Vagina (tissue), 2 donors: Measurements from ENCODE around the gene LHFPL5. TPM values are rescaled to one million over a fixed set of nuclear protein-coding genes. Genes with fewer than 3 reads are reported as not detected.
A peak's percentile ranks its signal among the peaks of the same experiment; 100 is the strongest.

Experiments
- DNase-seq, 2 donors: peaks; one replicate each; pipeline ENCODE4 v3.0.0-alpha.2; 2017; ENCODE audit errors: extremely low spot score in 2 of 2
- H3K27ac ChIP-seq: fragments of 200-600 bp; sonication (generic); one replicate; pipeline ENCODE4 v1.5.1; 2019
- H3K27me3 ChIP-seq: fragments of 200-600 bp; sonication (generic); one replicate; pipeline ENCODE4 v1.5.1; 2019
- H3K36me3 ChIP-seq, 2 donors: fragments of 200-600 bp; sonication (generic); one replicate each; pipeline ENCODE4 v1.5.1; 2017 to 2019
- H3K4me1 ChIP-seq: fragments of 200-600 bp; sonication (generic); one replicate; pipeline ENCODE4 v1.5.1; 2019
- H3K4me3 ChIP-seq, 2 donors: fragments of 200-600 bp; sonication (generic); 1 replicate in 1 of 2; 2 replicates in 1 of 2; pipeline ENCODE4 v1.5.1; 2016 to 2019
- H3K9me3 ChIP-seq: fragments of 200-600 bp; sonication (generic); one replicate; pipeline ENCODE4 v1.5.1; 2019
- POLR2A ChIP-seq, 2 donors: fragments of 450-650 bp; IDR thresholded peaks; one replicate each; pipeline ENCODE4 v1.6.1; 2017; ENCODE audit warnings: antibody characterized with exemption in 2 of 2, mild to moderate bottlenecking in 2 of 2, moderate library complexity in 2 of 2
- POLR2AphosphoS5 ChIP-seq, 2 donors: sonication (generic); formaldehyde crosslinking; IDR thresholded peaks; one replicate each; pipeline ENCODE4 v1.9.0; 2017; ENCODE audit warnings: antibody characterized with exemption in 2 of 2, mild to moderate bottlenecking in 2 of 2, low read depth in 1 of 2; ENCODE audit not compliant: insufficient read depth in 1 of 2
- intact Hi-C: fragments of 100-400 bp; cut with DNase I; formaldehyde crosslinking; loops from one replicate; pipeline ENCODE4 v1.15.1; 2023
- total RNA-seq: library from RNA; depleted of rRNA; stranded (reverse); fragments of >200 nt; gene quantifications from one replicate; pipeline ENCODE4 v1.2.3, GENCODE V29; 2016
- TF ChIP-seq, protein P1 (sequence below), 3 experiments: fragments of 450-650 bp in 2 of 3; fragments of 200-600 bp in 1 of 3; sonication (generic) in 1 of 3; IDR thresholded peaks; one replicate each; pipeline ENCODE4 v1.5.1; 2017 to 2019; ENCODE audit warnings: antibody characterized with exemption in 3 of 3, mild to moderate bottlenecking in 2 of 3, moderate library complexity in 2 of 3

The LHFPL5 gene
- total RNA-seq, 1 donor from 2014 or later = not detected

DNA sequence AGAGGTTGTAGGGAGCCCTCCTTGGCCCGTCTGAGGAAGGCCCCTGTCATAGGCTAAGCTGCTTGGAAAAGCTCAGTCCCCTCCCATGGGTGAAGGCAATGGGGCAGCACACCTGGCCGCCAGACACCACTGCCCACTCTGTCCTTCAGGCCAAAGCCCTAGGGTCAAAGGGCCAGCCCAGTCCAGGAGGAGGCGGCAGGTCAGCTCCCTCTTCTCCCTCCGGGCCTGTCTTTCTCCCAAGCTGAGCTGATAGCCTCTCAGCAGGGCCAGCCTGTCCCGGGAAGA lies 33.9 kb upstream of the LHFPL5 start:
- Histone ChIP-seq H3K27me3 (no peaks in the 10 kb centered on the region), H3K9me3 (no peaks in the 10 kb centered on the region), H3K27ac (no peak overlapping the region), H3K4me1 (peaks cover 1% of the 10 kb centered on the region), H3K36me3 (no peaks in the 10 kb centered on the region), H3K4me3 (no peak overlapping the region)
- TF ChIP-seq POLR2AphosphoS5 (IDR thresholded peaks at IDR 0.05; ENCODE audit: insufficient read depth in 1 of 2, low read depth in 1 of 2) (no peak), POLR2A (IDR thresholded peaks at IDR 0.05) (no peak)
- TF ChIP-seq, protein P1, sequence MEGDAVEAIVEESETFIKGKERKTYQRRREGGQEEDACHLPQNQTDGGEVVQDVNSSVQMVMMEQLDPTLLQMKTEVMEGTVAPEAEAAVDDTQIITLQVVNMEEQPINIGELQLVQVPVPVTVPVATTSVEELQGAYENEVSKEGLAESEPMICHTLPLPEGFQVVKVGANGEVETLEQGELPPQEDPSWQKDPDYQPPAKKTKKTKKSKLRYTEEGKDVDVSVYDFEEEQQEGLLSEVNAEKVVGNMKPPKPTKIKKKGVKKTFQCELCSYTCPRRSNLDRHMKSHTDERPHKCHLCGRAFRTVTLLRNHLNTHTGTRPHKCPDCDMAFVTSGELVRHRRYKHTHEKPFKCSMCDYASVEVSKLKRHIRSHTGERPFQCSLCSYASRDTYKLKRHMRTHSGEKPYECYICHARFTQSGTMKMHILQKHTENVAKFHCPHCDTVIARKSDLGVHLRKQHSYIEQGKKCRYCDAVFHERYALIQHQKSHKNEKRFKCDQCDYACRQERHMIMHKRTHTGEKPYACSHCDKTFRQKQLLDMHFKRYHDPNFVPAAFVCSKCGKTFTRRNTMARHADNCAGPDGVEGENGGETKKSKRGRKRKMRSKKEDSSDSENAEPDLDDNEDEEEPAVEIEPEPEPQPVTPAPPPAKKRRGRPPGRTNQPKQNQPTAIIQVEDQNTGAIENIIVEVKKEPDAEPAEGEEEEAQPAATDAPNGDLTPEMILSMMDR (IDR thresholded peaks at IDR 0.05) = no peak
- DNase-seq = no peak
- intact Hi-C loops = no loop called here

DNA sequence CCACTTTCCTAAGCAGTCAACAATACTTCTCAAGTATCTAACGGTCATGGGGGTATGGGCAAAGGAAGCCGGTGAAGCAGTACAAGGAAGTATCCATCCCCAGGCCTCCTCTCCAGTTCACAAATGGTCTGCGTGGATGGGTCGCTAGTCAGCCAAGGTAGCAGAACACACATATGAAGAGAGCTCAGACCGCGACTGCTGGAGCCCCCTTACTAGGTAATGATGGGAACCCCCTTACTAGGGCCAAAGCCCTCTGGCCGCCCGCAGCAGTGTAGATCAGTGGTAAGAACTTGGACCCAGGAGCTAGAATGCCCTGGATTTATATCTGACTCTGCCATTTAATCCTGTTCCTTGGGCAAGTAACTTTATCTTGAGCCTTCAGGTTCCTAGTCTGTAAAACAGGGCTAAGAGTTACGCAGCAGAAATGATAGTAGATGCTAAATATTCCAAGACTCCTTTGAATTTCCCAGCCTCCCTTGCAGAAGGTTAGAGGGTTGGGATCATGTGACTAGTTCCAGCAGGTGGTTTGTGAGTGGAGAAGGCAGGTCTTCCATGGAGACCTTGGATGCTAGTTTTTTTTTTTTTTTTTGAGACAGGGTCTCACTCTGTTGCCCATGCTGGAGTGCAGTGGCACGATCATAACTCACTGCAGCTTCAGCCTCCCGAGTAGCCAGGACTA lies 30.9 kb upstream of the LHFPL5 start:
- Histone ChIP-seq H3K36me3 (no peaks in the 10 kb centered on the region), H3K27ac (no peak overlapping the region), H3K9me3 (no peaks in the 10 kb centered on the region), H3K4me1 (peaks cover 10% of the 10 kb centered on the region), H3K4me3 (no peak overlapping the region), H3K27me3 (no peaks in the 10 kb centered on the region)
- no peak for TF ChIP-seq POLR2A (IDR thresholded peaks at IDR 0.05)
- TF ChIP-seq POLR2AphosphoS5 (IDR thresholded peaks at IDR 0.05; ENCODE audit: insufficient read depth in 1 of 2, low read depth in 1 of 2) = no peak
- TF ChIP-seq, protein P1 (IDR thresholded peaks at IDR 0.05) = no peak
- DNase-seq = no peak
- intact Hi-C loops = no loop called here

DNA sequence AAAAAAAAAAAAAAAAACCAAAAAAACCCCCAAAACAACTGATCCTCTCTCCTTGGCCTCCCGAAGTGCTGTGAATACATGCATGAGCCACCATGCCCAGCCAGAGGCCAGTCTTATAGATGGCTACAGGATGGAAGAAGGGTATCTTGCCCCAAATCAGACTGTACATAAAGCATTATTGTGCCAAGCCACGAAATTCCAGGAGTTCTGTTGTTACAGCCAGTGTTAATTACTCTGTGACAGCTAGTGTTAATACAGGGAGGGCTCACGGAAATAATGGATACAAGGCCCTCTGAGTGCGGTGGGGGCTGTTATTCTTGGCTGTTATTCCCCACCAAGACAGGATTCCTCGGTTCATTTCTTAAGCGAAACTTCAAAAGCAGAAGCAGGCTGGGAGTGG lies 30.1 kb upstream of the LHFPL5 start:
- no peak for TF ChIP-seq POLR2A (IDR thresholded peaks at IDR 0.05)
- TF ChIP-seq, protein P1 (IDR thresholded peaks at IDR 0.05) = no peak
- TF ChIP-seq POLR2AphosphoS5 (IDR thresholded peaks at IDR 0.05; ENCODE audit: insufficient read depth in 1 of 2, low read depth in 1 of 2) = no peak
- no peaks in the 10 kb centered on the region for H3K36me3 ChIP-seq
- no peak overlapping the region for H3K4me3 ChIP-seq
- H3K9me3 ChIP-seq = no peaks in the 10 kb centered on the region
- no peak for DNase-seq
- peaks cover 10% of the 10 kb centered on the region for H3K4me1 ChIP-seq
- intact Hi-C loops = no loop called here
- H3K27ac ChIP-seq = no peak overlapping the region
- H3K27me3 ChIP-seq = no peaks in the 10 kb centered on the region

DNA sequence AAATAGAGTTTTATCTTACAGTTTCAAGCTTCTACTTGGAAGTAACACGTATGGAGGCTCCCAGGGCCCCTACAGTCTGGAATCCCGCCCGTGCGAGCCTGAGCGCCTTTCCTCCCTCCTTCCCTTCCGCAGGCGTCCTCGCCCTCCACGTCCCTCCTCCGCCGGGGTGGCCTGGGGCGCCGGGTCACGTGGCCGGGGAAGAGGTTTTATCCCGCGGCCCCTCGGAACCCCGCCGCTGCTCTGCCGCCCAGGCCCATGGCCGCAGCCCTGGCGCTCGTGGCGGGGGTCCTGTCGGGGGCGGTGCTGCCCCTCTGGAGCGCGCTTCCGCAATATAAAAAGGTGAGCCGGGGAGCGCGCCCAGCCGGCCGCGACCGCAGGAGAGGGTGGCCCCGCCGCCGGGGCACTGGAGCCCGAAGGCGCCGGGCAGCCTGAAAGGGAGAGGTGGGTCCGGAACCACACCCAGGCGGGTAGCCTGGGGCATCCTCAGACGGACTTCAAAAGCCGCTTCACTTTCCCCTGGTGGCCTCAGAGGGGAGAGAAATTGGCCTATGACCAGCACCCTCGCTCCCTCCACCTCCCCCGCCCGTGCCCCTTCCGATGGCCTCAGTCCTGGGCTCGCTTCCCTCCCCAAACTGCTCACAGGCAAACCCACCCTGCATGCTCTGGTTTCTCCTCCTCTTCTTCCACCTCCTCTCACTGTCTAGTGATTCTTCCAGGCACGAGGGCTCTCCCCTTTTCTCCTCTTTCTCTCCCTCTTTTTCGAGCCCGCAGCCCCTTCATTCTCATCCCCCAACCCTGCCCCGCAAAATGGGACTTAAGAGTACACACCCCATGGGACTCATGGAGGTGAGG lies 28.6 kb upstream of the LHFPL5 start, which contains the start of gene CLPSL2:
CLPSL2 (plus strand) TSS at position 235 of the 852 bp plus-strand sequence; CDS start at position 256, 21 bp downstream.
- Histone ChIP-seq H3K27me3 (no peaks in the 10 kb centered on the region), H3K4me1 (peaks cover 10% of the 10 kb centered on the region), H3K36me3 (no peaks in the 10 kb centered on the region), H3K27ac (no peak within 1 kb of the TSS), H3K4me3 (peak within 1 kb of the TSS; percentile 23 to 37), H3K9me3 (no peaks in the 10 kb centered on the region)
- DNase-seq = no peak
- TF ChIP-seq, protein P1 (IDR thresholded peaks at IDR 0.05) = no peak
- intact Hi-C loops = no loop called here
